ENCODE data around the gene ASB4.
"Not testable (repeated sequence)": the region's sequence is repeated elsewhere in the genome, so short reads cannot be mapped to it uniquely, and the experiment has no call there.

Gene ASB4

GRCh38 chr7:95485391-95486123, at the start of gene ASB4:
TSS of gene ASB4 (plus strand) at chr7:95485943. CDS start at chr7:95485972, 29 bp downstream.
- in situ Hi-C loops (cut with MboI; ENCODE audit: low sequenced_read_pairs), result no loop called here

GRCh38 chr7:95436407-95436806, 49.3 kb upstream of the ASB4 start:
- in situ Hi-C loops (cut with MboI; ENCODE audit: low sequenced_read_pairs), result no loop called here

GRCh38 chr7:95440394-95441038, 45.2 kb upstream of the ASB4 start:
- in situ Hi-C loops (cut with MboI; ENCODE audit: low sequenced_read_pairs), result no loop called here

- in situ Hi-C loops (cut with MboI; ENCODE audit: low sequenced_read_pairs), result no loop called here
These were observed 44.5 kb upstream of the ASB4 start for GRCh38 chr7:95441042-95441823.

- in situ Hi-C loops (cut with MboI; ENCODE audit: low sequenced_read_pairs), result no loop called here
These were observed 40.9 kb upstream of the ASB4 start for GRCh38 chr7:95444796-95445195.

- in situ Hi-C loops (cut with MboI; ENCODE audit: low sequenced_read_pairs), result no loop called here
These were observed 39.1 kb upstream of the ASB4 start for GRCh38 chr7:95446618-95447017.

GRCh38 chr7:95454438-95455045, 31.2 kb upstream of the ASB4 start:
- in situ Hi-C loops (cut with MboI; ENCODE audit: low sequenced_read_pairs), result no loop called here

GRCh38 chr7:95457947-95458346, 27.8 kb upstream of the ASB4 start:
- in situ Hi-C loops (cut with MboI; ENCODE audit: low sequenced_read_pairs), result no loop called here

GRCh38 chr7:95460653-95461052, 25.1 kb upstream of the ASB4 start:
- in situ Hi-C loops (cut with MboI; ENCODE audit: low sequenced_read_pairs), result not testable (repeated sequence)

- in situ Hi-C loops (cut with MboI; ENCODE audit: low sequenced_read_pairs), result no loop called here
These were observed 17.7 kb upstream of the ASB4 start for GRCh38 chr7:95467912-95468607.

- in situ Hi-C loops (cut with MboI; ENCODE audit: low sequenced_read_pairs), result no loop called here
These were observed 16.6 kb upstream of the ASB4 start for GRCh38 chr7:95469187-95469586.

- in situ Hi-C loops (cut with MboI; ENCODE audit: low sequenced_read_pairs), result no loop called here
These were observed 15.9 kb upstream of the ASB4 start for GRCh38 chr7:95469848-95470247.

GRCh38 chr7:95470452-95470851, 15.3 kb upstream of the ASB4 start:
- in situ Hi-C loops (cut with MboI; ENCODE audit: low sequenced_read_pairs), result no loop called here

- in situ Hi-C loops (cut with MboI; ENCODE audit: low sequenced_read_pairs), result no loop called here
These were observed 14.7 kb upstream of the ASB4 start for GRCh38 chr7:95471071-95471470.

GRCh38 chr7:95472581-95473161, 13.1 kb upstream of the ASB4 start:
- in situ Hi-C loops (cut with MboI; ENCODE audit: low sequenced_read_pairs), result no loop called here

GRCh38 chr7:95473276-95473985, 12.3 kb upstream of the ASB4 start:
- in situ Hi-C loops (cut with MboI; ENCODE audit: low sequenced_read_pairs), result no loop called here

- in situ Hi-C loops (cut with MboI; ENCODE audit: low sequenced_read_pairs), result no loop called here
These were observed 9.5 kb upstream of the ASB4 start for GRCh38 chr7:95476072-95476847.

- in situ Hi-C loops (cut with MboI; ENCODE audit: low sequenced_read_pairs), result no loop called here
These were observed 8.7 kb upstream of the ASB4 start for GRCh38 chr7:95476904-95477594.

Measured in HL-60/S4 treated with phorbol 12-myristate 13-acetate at 8.2 ng/mL for 4 days and 3 days (cell line).